C4-2B (cell line): ENCODE measurements around the gene ACSL4.
"Not testable (repeated sequence)": the region's sequence is repeated elsewhere in the genome, so short reads cannot be mapped to it uniquely, and the experiment has no call there.

Experiments used
- ZFX ChIP-seq: fragments of 450-650 bp; IDR thresholded peaks from 2 replicates; pipeline ENCODE4 v1.6.1; 2017
- TF ChIP-seq, protein P1 (sequence below): fragments of 450-650 bp; conservative IDR thresholded peaks from 2 replicates; pipeline ENCODE4 v1.5.1; 2017; ENCODE audit warnings: mild to moderate bottlenecking

DNA sequence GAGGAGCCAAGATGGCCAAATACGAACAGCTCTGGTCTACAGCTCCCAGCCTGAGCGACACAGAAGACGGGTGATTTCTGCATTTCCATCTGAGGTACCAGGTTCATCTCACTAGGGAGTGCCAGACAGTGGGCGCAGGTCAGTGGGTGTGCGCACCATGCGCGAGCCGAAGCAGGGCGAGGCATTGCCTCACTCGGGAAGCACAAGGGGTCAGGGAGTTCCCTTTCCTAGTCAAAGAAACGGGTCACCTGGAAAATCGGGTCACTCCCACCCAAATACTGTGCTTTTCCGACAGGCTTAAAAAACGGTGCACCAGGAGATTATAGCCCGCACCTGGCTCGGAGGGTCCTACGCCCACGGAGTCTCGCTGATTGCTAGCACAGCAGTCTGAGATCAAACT, 88.4 kb downstream of the ACSL4 start:
- TF ChIP-seq, protein P1, sequence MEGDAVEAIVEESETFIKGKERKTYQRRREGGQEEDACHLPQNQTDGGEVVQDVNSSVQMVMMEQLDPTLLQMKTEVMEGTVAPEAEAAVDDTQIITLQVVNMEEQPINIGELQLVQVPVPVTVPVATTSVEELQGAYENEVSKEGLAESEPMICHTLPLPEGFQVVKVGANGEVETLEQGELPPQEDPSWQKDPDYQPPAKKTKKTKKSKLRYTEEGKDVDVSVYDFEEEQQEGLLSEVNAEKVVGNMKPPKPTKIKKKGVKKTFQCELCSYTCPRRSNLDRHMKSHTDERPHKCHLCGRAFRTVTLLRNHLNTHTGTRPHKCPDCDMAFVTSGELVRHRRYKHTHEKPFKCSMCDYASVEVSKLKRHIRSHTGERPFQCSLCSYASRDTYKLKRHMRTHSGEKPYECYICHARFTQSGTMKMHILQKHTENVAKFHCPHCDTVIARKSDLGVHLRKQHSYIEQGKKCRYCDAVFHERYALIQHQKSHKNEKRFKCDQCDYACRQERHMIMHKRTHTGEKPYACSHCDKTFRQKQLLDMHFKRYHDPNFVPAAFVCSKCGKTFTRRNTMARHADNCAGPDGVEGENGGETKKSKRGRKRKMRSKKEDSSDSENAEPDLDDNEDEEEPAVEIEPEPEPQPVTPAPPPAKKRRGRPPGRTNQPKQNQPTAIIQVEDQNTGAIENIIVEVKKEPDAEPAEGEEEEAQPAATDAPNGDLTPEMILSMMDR, result not testable (repeated sequence)
- TF ChIP-seq ZFX, result not testable (repeated sequence)
